Fibroblast of lung (primary cell): ENCODE results near the gene ROBO3.
A peak's percentile ranks its signal among the peaks of the same experiment; 100 is the strongest.

ENCODE experiments used
- CTCF ChIP-seq, 2 donors: IDR thresholded peaks in 1 of 2; conservative IDR thresholded peaks in 1 of 2; 1 replicate in 1 of 2; 2 replicates in 1 of 2; pipeline ENCODE4 v1.5.1; 2011 to 2012; ENCODE audit warnings: low read length in 2 of 2, control low read depth in 1 of 2, inconsistent platforms in 1 of 2, low read depth in 1 of 2, mild to moderate bottlenecking in 1 of 2
- EZH2 ChIP-seq: IDR thresholded peaks from 2 replicates; pipeline ENCODE4 v1.5.1; 2012; ENCODE audit warnings: low read length, control low read depth, mild to moderate bottlenecking; ENCODE audit errors: missing control alignments

- TF ChIP-seq CTCF (conservative IDR thresholded peaks at IDR 0.05 in 1 of 2, IDR thresholded peaks at IDR 0.05 in 1 of 2; ENCODE audit: low read depth in 1 of 2, low read length in 2 of 2) (no peak), EZH2 (peak; percentile 58)
Observed at GRCh38 chr11:124869856-124870387, 4.7 kb downstream of the ROBO3 start.
